Stimulated activated CD4-positive, alpha-beta T cell treated with anti-CD3 and anti-CD28 coated beads, Interleukin-4, amount 100 ng/mL, for 48 hours (primary cell): ENCODE results near the gene TRAF3.

Experiments used
- DNase-seq, 2 donors: peaks; one replicate each; pipeline ENCODE4 v3.0.0-alpha.2; 2020; ENCODE audit warnings: low read depth in 2 of 2

TRAF3 gene

DNA sequence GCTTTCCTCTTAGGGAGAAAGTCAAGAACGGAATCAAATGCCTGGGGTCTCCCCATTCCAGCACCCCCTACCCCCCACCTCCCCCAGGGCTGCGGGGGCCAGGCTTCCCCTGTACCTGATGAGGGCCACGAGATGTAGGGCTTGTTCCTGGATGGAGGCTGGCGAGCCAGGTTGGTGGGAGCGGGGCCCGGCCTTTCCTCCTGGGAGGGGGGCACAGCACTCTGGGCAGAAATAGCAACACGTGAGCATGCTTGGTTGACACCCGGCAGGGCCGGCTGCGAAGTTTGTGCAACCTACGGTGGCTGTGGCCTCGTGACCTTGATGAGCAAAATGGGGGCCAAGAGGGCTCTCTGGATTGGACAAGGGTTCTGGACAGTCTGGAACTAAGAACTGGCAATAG, 160.9 kb downstream of the TRAF3 start:
- no peak for DNase-seq

DNA sequence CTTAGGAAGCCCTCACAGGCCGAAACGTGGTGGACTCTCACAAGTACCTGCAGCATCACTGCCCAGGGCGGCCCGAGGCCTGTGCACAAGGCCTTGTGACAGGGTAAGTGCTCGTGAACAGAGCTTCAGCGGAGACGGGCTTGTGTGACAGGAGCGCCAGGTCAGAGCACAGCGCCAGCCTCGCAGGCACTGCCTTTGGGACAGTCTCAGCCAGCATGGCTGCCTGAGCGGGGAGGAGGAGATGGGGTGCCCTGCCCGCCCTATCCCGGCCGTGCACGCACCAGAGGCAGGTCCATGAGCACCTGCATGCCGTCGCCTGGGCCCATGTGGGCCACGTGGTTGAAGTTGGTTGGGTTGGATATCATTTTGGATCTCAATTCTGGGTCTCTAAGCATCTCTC, 162.1 kb downstream of the TRAF3 start:
- no peak for DNase-seq

DNA sequence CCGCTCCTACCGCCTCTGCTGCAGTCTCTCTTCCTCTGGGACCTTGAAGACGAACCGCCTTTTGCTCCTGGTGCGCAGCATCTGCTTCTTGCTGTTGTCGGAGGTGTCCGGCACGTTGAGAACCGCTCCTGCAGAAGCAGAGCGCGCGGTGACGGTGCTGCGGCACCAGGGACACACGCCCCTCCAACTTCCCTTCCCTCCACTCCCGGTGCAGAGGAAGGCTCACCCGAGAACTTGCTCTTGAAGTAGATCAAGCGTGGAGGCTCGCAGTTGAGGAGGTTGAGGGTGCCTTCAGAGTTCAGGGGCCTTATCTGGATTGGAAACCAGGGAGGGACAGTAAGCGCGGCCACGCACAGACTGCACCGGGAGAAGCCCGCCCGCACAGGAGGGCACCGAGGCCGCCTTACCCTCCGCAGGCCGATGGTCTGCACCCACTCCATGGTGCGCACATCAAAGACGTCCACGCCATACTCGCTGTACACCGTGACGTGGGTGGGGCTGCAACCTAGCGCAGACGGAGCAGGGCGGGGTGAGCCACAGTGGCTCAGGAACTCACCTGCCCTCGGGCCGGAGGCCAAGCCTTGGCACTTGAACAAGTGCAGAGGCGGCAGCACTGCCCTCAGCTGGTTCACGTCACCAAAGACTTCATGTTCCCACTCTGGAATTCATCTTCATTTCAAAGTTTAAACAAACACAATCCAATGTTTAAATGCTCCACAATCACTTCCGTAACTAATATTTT, 162.7 kb downstream of the TRAF3 start:
- no peak for DNase-seq

DNA sequence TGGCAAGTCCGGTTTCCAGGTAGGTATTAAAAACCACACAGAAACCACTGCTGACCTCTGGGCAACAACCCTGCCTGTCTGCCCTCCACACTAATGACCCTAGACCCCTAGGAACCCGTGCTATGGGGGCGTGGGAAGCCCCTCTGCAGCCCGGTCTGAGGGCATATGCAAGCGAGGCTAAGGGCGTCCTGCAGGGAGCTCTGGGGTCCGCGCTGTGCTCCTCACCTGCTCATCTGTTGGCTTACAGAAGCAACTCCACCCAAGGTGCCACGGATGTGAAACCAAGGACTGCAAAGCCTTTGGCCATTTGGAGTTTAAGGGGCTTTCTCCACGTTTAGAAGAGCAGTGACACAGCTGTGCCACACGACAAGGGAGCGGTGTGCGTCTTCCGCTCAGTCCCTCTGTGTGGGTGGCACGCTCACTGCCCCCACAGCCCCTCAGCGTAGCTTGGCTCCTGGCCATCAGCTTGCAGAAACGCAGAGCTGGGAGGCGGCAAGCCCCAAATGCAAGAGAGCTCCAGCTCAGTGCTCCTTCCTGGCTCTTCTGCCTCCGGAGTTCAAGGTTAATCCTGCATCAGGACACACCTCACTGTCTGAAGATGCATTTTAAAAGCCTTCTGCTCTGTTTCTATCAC, 163.6 kb downstream of the TRAF3 start:
- DNase-seq: no peak

DNA sequence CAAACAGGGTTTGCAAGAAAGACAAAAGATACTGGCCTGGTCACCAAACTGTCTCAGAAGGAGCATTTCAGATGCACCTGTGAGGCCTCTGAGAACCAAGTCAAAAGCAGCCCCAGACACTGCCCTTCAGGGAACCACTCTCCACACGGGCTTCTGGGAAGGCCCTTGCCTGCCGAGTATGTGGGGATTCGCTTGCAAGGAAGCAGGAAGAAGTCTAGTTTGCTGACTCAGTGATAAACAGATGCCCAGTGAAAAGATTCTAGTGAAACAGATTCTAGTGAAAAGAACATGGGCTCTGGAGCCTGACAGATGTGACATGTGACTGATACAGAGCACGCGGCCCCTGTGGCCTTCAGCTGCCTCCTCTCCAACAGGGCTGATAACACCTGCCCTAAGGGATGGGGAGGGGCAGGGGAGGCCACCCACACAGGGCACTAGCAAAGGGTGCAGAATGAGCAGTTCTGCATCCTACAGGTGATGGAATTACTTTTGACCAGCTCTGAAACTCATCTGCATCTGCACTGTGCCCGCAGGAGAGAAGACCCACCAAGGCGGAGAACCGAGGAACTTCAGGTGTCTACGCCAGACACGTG, 164.3 kb downstream of the TRAF3 start:
- DNase-seq: no peak

DNA sequence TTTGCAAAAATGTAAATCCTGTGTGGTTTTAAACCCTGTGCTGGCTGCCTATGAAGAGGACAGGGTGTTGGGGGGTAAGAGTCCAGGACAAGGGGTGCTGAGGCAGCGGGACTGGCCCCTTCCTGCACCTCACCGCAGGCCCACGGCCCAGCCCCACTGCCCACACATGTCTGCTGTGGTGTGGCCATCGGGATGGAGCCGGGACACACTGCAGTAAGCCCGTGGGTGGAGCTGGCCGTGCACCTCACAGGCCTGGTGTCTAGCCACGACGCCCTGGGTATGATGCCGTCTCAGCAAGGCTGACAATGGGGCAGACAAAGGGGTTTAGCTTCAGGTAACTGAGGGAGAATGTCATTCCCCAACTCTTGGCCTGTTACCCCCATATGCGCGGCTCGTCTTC, 164.8 kb downstream of the TRAF3 start:
- DNase-seq: no peak

DNA sequence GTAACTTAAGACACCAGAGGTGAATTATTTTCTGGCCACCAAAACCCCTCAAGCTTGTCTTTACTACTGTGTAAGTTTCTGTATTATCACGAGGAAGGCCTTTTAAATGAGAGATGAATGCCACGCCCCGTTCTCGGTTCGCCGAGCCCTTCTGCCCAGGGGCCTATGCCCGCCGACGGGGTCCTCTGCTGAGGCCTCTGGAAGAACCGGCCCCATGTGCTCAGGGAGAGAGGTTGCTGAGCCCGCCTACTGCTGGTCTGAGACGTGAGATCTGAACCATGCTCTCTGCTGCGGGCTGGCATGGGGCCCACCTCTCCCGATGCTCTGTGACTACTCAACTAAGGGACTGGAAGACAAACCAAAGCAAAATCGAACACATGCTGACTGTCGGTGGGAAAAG, 166.2 kb downstream of the TRAF3 start:
- DNase-seq: no peak

DNA sequence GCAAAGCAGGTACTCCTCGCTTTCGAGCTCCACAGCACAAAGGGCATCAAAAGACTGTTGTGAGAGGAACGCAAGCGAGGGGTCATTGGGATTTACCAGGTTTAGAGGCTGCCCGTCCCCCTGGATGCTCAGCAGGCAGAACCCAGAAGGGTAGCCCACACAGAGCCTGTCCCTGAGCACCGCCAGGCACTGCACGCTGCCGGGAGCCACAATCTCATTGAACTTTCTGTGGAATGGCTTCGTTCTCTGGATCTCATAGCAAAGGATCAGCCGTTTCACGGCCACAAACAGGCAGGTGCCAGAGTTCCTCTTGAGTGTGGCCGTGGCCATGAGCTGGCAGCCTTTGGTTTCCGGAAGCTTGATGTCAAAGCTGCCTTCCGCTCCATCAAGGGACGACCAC, 166.7 kb downstream of the TRAF3 start:
- DNase-seq: no peak

DNA sequence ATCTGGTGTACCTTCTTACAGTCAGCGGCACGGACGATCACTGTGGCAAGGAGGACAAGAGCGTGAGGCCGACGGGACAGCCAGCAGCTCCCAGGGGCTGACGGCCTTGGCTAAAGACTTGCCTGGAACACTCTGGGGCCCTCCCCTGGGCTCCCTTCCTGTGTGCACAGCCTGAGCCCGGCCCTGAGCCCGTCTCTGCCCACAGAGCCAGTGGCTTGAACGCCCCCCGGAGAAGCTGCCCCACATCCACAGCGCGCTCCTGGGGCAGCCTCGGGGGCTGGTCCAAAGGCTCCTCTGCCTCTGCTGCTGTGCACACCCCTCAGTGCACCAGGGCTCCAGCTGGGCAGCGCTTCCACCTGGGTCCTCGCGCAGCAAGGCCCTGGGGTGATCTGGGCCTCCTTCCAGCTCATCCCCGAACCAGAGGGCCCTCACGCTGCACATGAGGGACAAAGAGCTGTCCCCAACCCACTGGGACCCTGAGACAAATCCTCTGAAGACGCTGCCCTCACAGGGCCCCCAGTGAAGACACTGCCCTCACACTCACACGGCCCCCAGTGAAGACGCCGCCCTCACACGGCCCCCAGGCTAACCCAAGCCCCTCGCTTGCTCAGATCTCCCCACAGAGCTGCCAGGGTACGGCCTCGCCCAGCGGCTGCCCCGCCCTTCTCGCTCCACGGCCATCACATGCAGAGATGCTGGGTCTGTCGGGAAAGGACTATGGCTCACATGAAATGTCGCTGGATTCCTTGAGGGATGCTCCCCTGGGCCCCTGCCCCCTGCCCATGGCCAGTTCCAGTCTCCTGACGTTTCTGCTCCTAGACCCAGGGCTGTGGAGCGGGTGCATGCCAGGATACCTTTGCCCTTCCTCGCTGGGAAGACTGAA, 167.4 kb downstream of the TRAF3 start:
- no peak for DNase-seq

DNA sequence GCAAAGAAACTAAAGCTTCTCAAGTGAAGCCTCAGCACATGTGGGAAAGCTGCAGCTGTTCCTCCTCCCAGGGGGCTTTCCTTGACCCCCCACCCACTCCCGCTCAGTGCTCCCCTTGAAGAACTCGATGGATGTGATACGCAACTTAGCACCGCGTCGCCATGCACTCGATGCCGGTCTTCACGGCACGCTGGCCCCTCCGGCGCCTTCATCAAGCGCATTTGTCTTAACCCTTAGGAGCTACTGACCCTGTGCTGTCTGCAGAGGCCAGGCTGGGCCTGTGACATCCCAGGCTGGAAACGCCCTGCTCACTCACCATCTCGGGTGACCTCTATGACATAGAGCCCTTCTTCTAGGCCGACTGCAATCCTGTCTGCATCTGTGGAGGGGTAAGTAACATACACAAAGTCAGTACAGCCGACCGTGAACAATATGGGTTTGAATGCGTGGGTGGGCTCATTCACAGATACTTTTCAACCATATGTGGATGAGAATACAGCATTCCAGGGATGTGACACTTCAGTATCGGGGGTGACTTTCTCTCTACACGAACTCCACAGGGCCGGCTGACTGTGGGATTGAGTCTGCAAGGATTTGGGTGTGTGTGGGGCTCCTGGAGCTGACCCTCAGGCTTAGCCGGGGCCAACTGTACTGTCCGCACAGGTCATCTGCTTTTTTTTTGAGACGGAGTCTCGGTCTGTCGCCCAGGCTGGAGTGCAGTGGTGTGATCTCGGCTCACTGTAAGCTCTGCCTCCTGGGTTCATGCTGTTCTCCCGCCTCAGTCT, 168.3 kb downstream of the TRAF3 start:
- DNase-seq: no peak

DNA sequence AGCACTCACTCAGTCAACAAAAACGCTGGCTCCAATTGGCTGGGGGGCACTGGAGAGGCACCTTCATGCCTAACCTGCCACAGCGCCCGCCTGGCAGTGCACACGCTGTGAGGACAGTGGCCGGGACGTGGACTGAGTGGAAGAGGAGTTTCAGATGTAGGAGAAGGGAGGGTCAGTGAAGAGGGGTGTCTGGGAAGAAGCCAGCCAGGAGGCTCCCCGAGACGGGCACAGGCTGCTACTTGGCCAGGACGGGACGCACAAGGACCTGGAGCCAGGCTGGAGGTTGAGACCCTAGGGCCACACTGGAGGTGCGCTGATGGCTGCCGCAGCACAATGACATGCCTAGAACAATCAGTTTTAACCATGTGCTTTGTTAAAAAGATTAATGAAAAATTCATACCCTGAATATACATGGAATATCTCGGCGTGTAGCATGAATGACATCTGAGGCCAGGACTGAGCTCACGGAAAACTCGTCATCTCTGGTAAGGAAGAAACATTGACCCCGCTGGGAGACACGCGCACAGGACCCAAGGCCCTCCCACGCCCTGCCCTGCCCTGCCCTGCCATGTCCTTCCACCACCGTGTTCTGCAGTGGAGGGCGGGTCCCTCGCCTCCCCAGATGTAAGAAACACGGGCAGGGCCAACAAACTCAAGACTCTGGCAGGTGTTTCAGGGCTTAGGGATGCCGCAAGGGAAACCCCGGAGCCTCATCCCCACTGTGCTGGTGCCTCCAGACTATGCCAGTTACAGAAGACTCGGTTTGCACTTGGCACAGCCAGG, 170.3 kb downstream of the TRAF3 start:
- no peak for DNase-seq

DNA sequence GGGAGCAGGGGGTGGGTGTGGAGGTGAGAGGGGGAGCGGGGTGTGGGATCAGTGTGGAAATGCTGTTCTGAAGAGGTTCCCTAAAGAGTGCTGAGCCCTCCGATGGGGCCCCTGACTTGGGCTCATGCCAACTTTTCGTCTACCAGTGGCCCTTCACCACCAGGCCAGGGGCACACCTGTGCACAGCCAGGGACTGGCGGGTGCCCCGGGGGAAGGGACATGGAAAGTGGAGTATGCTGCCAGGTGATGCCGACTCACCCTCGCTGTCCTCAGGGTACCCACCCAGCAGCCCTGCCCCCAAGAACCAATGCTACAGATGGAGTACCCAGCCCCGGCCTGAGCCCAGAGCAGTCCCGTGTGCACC, 171.4 kb downstream of the TRAF3 start:
- no peak for DNase-seq

DNA sequence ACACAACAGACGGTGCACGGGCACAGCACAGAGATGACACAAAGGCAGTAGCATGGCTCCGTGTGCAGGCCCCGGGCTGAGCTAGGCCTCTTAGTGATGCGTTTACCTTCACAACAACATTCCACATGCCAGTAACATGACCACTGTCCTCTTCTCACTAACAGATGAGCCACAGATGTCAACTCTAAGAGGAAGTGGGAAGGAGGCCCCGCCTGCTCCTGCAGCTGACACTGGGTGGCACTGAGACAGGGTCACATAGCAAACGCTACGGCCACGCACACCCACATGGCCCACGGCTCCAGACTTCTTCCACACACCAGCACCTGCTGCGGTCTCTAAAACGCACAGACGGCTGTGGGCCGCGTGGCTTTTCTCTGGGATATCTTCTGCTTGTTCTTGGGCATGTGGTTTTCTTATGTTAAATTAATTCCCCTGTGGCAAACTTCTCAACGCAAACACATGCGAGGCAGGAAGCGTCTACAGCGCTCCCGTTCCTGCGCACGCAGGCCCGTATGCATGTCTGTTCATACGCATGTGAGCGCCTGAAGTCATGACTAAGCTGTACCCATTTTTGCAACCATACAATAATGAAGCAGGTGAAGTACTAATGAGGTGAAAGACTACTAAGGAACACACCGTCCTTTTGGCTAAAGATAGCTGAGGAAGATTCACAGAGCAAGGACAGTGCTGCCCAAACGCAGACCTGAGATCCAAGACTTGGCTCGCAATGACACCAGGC, 172.0 kb downstream of the TRAF3 start:
- DNase-seq: peak in 1 of 2 donors; percentile 24

DNA sequence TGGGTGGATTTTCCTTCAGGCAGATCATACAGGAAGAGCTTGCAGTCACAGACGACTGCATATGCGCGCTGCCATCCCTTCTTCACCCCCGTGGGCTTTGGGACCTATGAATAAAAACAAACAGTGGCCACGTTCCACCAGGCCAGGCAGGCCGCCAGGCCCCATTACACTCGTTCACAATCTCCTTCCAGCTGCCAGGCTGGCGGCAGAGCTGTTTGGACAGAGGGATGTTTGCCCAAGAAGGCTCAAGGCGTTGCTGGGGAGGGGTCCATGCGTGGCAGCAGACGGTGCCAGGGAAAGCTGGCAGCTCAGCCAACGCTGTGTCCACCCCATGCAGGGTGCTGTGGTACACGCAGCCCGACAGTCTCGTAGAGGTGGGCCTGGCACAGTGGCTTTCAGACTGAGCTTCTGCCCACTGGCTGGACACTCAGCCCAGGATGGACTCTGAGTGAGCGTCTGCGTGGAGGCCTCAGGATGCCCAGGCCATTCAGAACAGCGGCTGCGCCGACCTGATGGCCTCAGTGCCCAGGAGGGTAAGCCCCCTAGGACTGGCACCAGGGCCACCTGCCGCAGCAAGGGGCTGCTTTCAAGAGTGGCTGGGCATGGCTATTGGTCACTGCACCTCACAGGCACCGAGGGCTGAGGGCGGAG, 172.7 kb downstream of the TRAF3 start:
- DNase-seq: no peak

DNA sequence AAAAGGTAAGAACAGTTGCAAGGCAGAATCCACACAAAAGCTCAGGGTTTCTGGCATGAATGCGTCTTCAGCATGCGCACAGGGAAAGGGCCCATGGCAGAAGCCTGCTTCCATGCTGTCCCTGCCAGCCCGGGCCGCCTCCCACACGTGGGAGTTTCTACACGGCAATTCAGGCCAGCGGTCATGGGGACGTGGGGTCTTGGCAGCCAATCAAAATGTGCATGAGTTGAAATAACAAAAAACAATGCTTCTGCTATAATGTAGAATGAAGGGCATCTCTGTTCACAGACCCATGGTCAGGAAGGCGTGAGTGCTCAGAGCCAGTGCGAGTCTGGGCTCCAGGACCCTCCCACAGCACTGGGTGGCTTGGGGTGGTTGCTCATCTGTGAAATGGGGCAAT, 173.8 kb downstream of the TRAF3 start:
- DNase-seq: no peak

DNA sequence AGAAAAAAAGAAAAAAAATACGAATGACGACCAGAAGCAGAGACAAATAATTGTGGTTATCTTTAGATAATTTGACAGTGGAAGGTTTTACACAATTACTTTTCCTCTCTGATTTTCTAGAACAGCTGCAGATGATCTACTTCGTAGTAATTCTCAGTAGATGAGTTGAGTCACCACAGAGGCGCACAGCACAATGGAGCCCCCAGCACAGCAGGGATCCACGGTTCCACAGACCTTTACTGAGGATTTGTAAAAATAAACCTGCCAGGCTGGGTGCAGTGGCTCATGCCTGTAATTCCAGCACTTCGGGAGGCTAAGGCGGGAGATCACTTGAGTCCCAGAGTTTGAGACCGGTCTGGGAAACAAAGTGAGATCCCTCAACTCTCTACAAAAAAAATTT, 174.6 kb downstream of the TRAF3 start:
- no peak for DNase-seq

DNA sequence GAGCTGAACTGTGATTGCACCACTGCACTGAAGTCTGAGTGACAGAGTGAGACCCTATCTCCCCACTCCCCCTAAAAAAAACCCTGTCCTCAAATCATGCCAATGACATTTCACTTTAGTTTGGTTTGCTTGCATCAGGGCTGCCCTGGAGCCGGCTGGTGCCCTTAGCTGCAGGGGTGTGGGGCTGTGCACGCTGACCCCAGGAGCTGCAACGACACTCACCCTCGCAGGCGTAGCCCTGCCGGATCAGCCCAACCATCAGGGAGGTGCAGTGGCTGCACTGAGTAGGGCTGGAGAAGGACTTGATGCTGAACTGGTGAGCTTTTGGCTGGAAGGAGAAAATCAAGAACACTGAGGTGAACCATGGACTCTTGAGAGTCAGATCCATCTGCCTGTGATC, 175.0 kb downstream of the TRAF3 start:
- DNase-seq: no peak

DNA sequence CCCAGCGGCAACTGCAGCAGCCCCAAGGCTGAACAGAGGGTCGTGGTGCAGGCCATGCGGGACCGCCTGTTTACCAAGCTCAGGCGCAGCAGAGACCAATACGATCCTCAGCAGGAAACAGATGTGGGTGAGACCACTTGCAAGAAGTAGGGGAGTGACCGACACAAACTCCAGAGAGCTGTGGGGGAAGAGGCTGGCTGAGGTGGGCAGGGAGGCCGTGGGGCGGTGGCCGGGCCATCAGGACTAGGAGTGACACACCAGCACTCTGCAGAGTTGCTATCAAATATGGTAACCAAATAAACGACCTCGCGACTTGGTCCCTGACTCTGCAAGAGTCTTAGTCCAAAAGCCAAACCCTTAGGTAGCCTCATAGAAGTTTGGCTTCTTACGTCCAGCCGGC, 175.9 kb downstream of the TRAF3 start:
- DNase-seq: no peak

DNA sequence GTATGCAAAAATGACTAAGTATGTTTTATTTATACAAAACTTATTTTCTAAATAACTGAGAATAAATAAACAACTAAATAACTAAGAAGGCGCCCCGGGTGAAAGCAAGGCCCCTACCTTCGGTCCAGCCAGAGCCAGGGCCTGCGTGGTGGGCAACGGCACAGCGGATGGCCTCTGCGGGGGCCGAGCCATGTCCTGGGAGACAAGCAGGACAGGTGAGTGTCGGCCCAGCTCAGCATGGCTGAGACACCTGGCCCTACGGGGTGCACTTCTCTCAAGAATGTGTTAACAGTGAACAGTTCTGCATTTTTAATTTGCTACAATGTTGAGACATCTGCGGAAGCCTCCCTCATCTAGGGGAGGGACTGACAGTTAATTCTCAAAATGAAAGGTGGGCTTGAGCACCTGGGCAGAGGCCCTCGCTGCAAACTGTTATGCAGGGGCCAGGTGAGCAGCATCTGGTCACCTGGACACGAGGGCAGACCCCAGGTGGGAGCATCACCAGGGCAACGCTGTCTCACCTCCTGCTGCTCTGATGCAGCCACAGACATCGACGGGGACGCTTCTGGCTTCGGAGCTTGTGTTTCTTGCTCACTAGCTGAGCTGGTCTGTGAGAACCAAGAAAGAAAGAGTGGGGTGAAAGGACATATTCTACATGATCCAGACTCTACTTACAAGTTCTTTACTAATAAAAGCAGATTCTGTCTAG, 177.0 kb downstream of the TRAF3 start:
- DNase-seq: no peak
